ENCODE measurements around the gene PDE8B. TPM values are rescaled to one million over a fixed set of nuclear protein-coding genes. Genes with fewer than 3 reads are reported as not detected.

The PDE8B gene, protein sequence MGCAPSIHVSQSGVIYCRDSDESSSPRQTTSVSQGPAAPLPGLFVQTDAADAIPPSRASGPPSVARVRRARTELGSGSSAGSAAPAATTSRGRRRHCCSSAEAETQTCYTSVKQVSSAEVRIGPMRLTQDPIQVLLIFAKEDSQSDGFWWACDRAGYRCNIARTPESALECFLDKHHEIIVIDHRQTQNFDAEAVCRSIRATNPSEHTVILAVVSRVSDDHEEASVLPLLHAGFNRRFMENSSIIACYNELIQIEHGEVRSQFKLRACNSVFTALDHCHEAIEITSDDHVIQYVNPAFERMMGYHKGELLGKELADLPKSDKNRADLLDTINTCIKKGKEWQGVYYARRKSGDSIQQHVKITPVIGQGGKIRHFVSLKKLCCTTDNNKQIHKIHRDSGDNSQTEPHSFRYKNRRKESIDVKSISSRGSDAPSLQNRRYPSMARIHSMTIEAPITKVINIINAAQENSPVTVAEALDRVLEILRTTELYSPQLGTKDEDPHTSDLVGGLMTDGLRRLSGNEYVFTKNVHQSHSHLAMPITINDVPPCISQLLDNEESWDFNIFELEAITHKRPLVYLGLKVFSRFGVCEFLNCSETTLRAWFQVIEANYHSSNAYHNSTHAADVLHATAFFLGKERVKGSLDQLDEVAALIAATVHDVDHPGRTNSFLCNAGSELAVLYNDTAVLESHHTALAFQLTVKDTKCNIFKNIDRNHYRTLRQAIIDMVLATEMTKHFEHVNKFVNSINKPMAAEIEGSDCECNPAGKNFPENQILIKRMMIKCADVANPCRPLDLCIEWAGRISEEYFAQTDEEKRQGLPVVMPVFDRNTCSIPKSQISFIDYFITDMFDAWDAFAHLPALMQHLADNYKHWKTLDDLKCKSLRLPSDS
- total RNA-seq (2022) (0.86 and 1.9 TPM in 2 replicates), Bru-seq, nascent RNA (percentile 40 among the genes with signal in this experiment), BruChase-seq, experiment 1, labeled RNA remaining after a 2-hour chase (percentile 49 among the genes with signal in this experiment), BruChase-seq, experiment 2, labeled RNA remaining after a 6-hour chase (percentile 52 among the genes with signal in this experiment)
- long read RNA-seq, partial matches to known transcripts = 0 of 5 reads
- long read RNA-seq, other reads (novel, unspliced or antisense) = 5 of 5 reads

DNA sequence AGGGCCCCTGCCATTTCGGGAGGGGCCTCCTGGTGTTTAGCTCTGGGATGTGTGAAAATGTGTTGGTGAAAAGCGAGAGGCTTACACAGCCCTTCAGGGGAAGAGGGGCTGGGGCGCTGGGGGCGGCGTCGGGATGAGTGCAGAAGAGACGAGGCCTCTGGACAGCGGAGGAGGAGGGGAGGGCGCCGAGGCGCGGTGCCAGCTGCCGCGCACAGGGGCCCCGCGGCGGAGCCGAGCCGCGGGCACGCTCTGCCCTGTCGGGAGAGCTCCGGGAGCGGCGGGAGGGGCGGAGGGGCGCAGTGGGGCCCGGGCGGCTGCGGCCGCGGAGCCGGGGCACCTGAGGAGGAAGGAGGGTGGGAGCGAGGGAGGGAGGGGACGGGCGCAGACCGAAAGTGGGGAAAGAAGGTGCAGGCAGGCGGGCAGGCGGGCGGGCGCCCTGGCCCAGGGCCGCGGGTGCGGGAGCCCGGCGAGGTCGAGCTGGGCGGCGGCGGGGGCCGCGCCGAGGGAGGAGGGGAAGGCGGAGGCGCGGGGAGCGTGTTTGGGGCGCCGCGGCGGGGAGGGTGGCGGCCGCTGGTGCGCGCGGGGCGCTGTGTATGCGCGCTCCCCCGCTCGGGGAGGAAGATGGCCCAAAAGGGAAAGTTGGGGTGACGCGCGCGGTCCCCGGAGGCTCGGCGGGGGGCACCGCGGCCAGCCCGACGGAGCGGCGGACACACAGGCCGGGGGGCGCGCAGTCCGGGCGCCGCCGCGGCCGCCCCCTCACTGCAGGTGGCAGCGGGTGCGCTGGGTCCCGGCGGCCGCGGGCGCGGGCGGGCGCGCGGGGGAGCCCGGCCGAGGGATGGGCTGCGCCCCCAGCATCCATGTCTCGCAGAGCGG lies at the start of gene PDE8B:
Gene PDE8B (plus strand): TSS at position 590 of the 873 bp plus-strand sequence. CDS start 246 bp downstream, at position 836.
- CTCF ChIA-PET = interaction anchor here (0.6 kb wide), 1 partner anchor 226 kb away, joined by 3 read pairs; no protein-coding TSS in a partner anchor
- Histone ChIP-seq H3K27me3 (replicated peaks; ENCODE audit: control insufficient read depth, insufficient read depth, low read length) (no peaks in the 10 kb centered on the region; the same call in 1 of the 2 replicates), H3K9me3 (no peaks in the 10 kb centered on the region), H3K36me3 (ENCODE audit: control insufficient read depth, insufficient read depth, low read length) (no peaks in the 10 kb centered on the region), H3K4me1 (no peaks in the 10 kb centered on the region), H3K4me3 (ENCODE audit: low read depth, low read length) (peak within 1 kb of the TSS; percentile 20)
- Mint-ChIP-seq H3K27ac (ENCODE audit: unreplicated experiment) (no peak within 1 kb of the TSS), H3K4me1 (ENCODE audit: low read depth, unreplicated experiment) (no peaks in the 10 kb centered on the region), H3K9me3 (ENCODE audit: unreplicated experiment) (no peaks in the 10 kb centered on the region), H3K4me3 (ENCODE audit: unreplicated experiment) (peak within 1 kb of the TSS; percentile 58), H3K36me3 (ENCODE audit: insufficient read depth, unreplicated experiment) (no peaks in the 10 kb centered on the region), H3K27me3 (ENCODE audit: insufficient read depth, unreplicated experiment) (peaks cover 4% of the 10 kb centered on the region)
- no peak for DNase-seq
- no TSS peak for BruUV-seq (replicated peaks)
- intact Hi-C loops (cut with micrococcal nuclease; ENCODE audit: unreplicated experiment) = no loop called here
- TF ChIP-seq, protein P1, sequence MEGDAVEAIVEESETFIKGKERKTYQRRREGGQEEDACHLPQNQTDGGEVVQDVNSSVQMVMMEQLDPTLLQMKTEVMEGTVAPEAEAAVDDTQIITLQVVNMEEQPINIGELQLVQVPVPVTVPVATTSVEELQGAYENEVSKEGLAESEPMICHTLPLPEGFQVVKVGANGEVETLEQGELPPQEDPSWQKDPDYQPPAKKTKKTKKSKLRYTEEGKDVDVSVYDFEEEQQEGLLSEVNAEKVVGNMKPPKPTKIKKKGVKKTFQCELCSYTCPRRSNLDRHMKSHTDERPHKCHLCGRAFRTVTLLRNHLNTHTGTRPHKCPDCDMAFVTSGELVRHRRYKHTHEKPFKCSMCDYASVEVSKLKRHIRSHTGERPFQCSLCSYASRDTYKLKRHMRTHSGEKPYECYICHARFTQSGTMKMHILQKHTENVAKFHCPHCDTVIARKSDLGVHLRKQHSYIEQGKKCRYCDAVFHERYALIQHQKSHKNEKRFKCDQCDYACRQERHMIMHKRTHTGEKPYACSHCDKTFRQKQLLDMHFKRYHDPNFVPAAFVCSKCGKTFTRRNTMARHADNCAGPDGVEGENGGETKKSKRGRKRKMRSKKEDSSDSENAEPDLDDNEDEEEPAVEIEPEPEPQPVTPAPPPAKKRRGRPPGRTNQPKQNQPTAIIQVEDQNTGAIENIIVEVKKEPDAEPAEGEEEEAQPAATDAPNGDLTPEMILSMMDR (IDR thresholded peaks at IDR 0.05; ENCODE audit: insufficient read depth in 1 of 2, low read depth in 1 of 2, low read length in 1 of 2, severe bottlenecking in 1 of 2, unreplicated experiment in 1 of 2) = no peak
- POLR2A ChIA-PET = no interaction called here

DNA sequence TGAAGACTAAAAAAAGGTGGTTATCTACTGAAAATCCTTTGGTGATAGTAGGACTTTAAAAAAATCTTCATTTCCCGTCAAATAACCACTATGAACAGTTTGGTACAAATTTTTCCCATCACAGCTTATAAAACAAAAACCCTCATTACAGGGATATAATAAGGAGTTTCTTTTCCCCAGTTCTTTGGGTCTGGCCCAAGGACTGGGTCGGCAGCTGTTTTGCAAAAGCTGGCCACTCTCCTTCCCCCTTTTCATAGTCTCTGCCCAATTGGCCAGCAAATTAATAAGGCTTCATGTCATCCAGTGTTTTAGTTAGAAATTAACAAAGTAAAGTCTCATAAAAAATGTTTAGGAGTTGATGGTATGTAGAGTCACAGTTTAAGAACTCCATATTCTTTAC lies 47.0 kb upstream of the PDE8B start:
- H3K9me3 Mint-ChIP-seq (ENCODE audit: unreplicated experiment) = no peaks in the 10 kb centered on the region
- no peaks in the 10 kb centered on the region for H3K36me3 ChIP-seq (ENCODE audit: control insufficient read depth, insufficient read depth, low read length)
- no peaks in the 10 kb centered on the region for H3K27me3 Mint-ChIP-seq (ENCODE audit: insufficient read depth, unreplicated experiment)
- H3K4me3 Mint-ChIP-seq (ENCODE audit: unreplicated experiment) = no peak overlapping the region
- DNase-seq = no peak
- H3K4me3 ChIP-seq (ENCODE audit: low read depth, low read length) = no peak overlapping the region
- TF ChIP-seq, protein P1 (IDR thresholded peaks at IDR 0.05; ENCODE audit: insufficient read depth in 1 of 2, low read depth in 1 of 2, low read length in 1 of 2, severe bottlenecking in 1 of 2, unreplicated experiment in 1 of 2) = no peak
- H3K27me3 ChIP-seq (replicated peaks; ENCODE audit: control insufficient read depth, insufficient read depth, low read length) = no peaks in the 10 kb centered on the region
- no peaks in the 10 kb centered on the region for H3K9me3 ChIP-seq
- no peaks in the 10 kb centered on the region for H3K36me3 Mint-ChIP-seq (ENCODE audit: insufficient read depth, unreplicated experiment)
- BruUV-seq (replicated peaks) = no TSS peak
- no peaks in the 10 kb centered on the region; the same call in 1 of the 2 replicates for H3K4me1 ChIP-seq
- intact Hi-C loops (cut with micrococcal nuclease; ENCODE audit: unreplicated experiment) = no loop called here
- CTCF ChIA-PET = no interaction called here
- POLR2A ChIA-PET = no interaction called here
- H3K27ac Mint-ChIP-seq (ENCODE audit: unreplicated experiment) = no peak overlapping the region
- H3K4me1 Mint-ChIP-seq (ENCODE audit: low read depth, unreplicated experiment) = no peaks in the 10 kb centered on the region

Measured in Caco-2 (cell line).